HEK293T (cell line): Measurements from ENCODE around the gene COL4A3.

Experiments
- BHLHE40 ChIP-seq: fragments of 450-650 bp; IDR thresholded peaks from 2 replicates; pipeline ENCODE4 v1.6.1; 2016; ENCODE audit warnings: mild to moderate bottlenecking, moderate library complexity, borderline replicate concordance
- ELF4 ChIP-seq: fragments of 450-650 bp; IDR thresholded peaks from 2 replicates; pipeline ENCODE4 v1.6.1; 2017; ENCODE audit warnings: antibody characterized with exemption
- FOXA1 ChIP-seq: fragments of 450-650 bp; IDR thresholded peaks from 2 replicates; pipeline ENCODE4 v1.6.1; 2016; ENCODE audit warnings: mild to moderate bottlenecking
- HDGF ChIP-seq: fragments of 450-650 bp; IDR thresholded peaks from 2 replicates; pipeline ENCODE4 v1.6.1; 2017; ENCODE audit warnings: antibody characterized with exemption, borderline replicate concordance
- LEF1 ChIP-seq: fragments of 450-650 bp; IDR thresholded peaks from 2 replicates; pipeline ENCODE4 v1.6.1; 2017; ENCODE audit warnings: mild to moderate bottlenecking, borderline replicate concordance
- NFRKB ChIP-seq: fragments of 450-650 bp; IDR thresholded peaks from 2 replicates; pipeline ENCODE4 v1.6.1; 2016; ENCODE audit warnings: mild to moderate bottlenecking, moderate library complexity
- SP1 ChIP-seq: fragments of 450-650 bp; IDR thresholded peaks from 2 replicates; pipeline ENCODE4 v1.6.1; 2017
- SUZ12 ChIP-seq: fragments of 450-650 bp; IDR thresholded peaks from 2 replicates; pipeline ENCODE4 v1.6.1; 2016; ENCODE audit warnings: mild to moderate bottlenecking
- TARDBP ChIP-seq: fragments of 450-650 bp; IDR thresholded peaks from 2 replicates; pipeline ENCODE4 v1.6.1; 2016

GRCh38 chr2:227191367-227191766, 26.9 kb downstream of the COL4A3 start:
- TF ChIP-seq BHLHE40 = no peak
- no peak for TF ChIP-seq SUZ12
- no peak for TF ChIP-seq FOXA1
- no peak for TF ChIP-seq TARDBP
- no peak for TF ChIP-seq HDGF
- no peak for TF ChIP-seq LEF1
- TF ChIP-seq SP1 = no peak
- no peak for TF ChIP-seq NFRKB
- TF ChIP-seq ELF4 = no peak
